ENCODE results near the gene CBX5. TPM values are rescaled to one million over a fixed set of nuclear protein-coding genes. Genes with fewer than 3 reads are reported as not detected.

The CBX5 gene
- total and polyA plus RNA-seq, 9 of the 15 experiments (the other 6 are each of a cell fraction or from before 2014, with no cell fraction given), result 32.6 to 102 (median 59.2) TPM

DNA sequence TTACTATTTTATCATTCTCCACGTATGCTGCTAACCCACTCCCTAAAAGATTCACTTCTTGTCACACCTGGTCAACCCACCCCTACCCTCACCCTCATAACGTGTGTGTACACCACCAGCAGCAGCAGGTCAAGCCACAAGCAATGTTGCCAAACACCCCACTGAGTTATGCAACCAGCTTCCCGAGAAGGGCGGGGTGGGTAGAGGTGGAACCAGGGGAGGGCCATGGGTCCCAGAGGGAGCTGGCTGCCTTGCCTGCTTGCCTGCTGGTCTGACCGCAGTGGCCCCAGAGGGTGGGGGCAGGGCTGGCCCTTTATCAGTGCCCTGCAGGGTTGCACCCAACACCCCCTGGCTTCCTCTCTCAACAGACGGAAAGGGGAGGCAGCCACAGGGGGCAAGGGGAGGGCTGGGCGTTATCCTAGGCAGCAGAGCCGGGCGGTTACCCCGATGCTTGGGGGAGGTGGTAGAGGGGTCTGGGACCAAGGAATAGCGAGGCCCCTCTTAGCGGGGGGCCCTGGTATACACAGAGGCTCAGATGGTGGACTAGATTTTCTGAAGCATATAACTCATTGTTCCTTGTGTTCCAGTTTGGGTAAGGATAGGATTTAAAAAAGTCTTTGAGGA, 24.4 kb upstream of the CBX5 start (continued):
- TF ChIP-seq FOXK1 (CRISPR knock-in tag; IDR thresholded peaks at IDR 0.05; ENCODE audit: borderline replicate concordance) (0 out of 2 replicates have a peak, but pooled peaks have one; percentile 86), STAT6 (CRISPR knock-in tag; IDR thresholded peaks at IDR 0.05) (no peak), MGA (IDR thresholded peaks at IDR 0.05) (no peak), BRF1 (IDR thresholded peaks at IDR 0.05; ENCODE audit: borderline replicate concordance, extremely low read depth, insufficient read length) (no peak), ATF3 (IDR thresholded peaks at IDR 0.05) (peak; percentile 85), ATF3 (CRISPR knock-in tag; conservative IDR thresholded peaks at IDR 0.05) (no peak), ZNF740 (CRISPR knock-in tag; IDR thresholded peaks at IDR 0.05) (peak; percentile 84), ZNF740 (tag; IDR thresholded peaks at IDR 0.05) (0 out of 4 replicates have a peak, but pooled peaks of 1 of the 2 experiments have one; percentile 42)
